A375 (cell line): Measurements from ENCODE around the gene ACSL5. TPM values are rescaled to one million over a fixed set of nuclear protein-coding genes. Genes with fewer than 3 reads are reported as not detected.

ENCODE experiments used
- total RNA-seq: library from RNA; depleted of rRNA; stranded (reverse); fragments of >200 nt; shearing (Covaris generic); gene quantifications from 2 replicates; pipeline ENCODE4 v1.2.3, GENCODE V29; 2014; rRNA removed

ACSL5 gene
- 1.4 and 2.0 TPM in 2 replicates for total RNA-seq

GRCh38 chr10:112373912-112374338 is at the start of gene ACSL5:
TSS of gene ACSL5 (plus strand) at chr10:112374116. CDS start at chr10:112394947, 20,831 bp downstream.

GRCh38 chr10:112446855-112447619 is 73.1 kb downstream of the ACSL5 start, which contains the start of the genes VTI1A and ZDHHC6:
TSS of gene VTI1A (plus strand) at chr10:112447215. CDS start at chr10:112447374, 159 bp downstream.
TSS of gene ZDHHC6 (minus strand) at chr10:112446914. CDS start at chr10:112445436, 1,478 bp downstream.

Other genes starting within 250 kb of the ACSL5 start
- gene GPAM, start 190.4 kb upstream of the ACSL5 start, total RNA-seq, result 6.6 and 6.8 TPM in 2 replicates
- not detected in 2 replicates for gene TECTB, start 90.7 kb upstream of the ACSL5 start, total RNA-seq
- gene ZDHHC6, start 72.8 kb downstream of the ACSL5 start, total RNA-seq, result 12.5 and 15.8 TPM in 2 replicates
- gene VTI1A, start 73.1 kb downstream of the ACSL5 start, total RNA-seq, result 20.2 and 42.3 TPM in 2 replicates